GM19023 (cell line): ENCODE data around the gene OR1A1.
"Not testable (repeated sequence)": the region's sequence is repeated elsewhere in the genome, so short reads cannot be mapped to it uniquely, and the experiment has no call there.

Experiments used
- ATAC-seq: cut with Tn5 transposase; IDR thresholded peaks from one replicate; pipeline ENCODE4 v1.9.1; 2021; ENCODE audit warnings: mild to moderate bottlenecking, moderate library complexity; ENCODE audit not compliant: unreplicated experiment

Gene OR1A1, protein sequence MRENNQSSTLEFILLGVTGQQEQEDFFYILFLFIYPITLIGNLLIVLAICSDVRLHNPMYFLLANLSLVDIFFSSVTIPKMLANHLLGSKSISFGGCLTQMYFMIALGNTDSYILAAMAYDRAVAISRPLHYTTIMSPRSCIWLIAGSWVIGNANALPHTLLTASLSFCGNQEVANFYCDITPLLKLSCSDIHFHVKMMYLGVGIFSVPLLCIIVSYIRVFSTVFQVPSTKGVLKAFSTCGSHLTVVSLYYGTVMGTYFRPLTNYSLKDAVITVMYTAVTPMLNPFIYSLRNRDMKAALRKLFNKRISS

GRCh38 chr17:3207367-3207766 lies at the start of gene OR1A1:
Gene OR1A1, plus strand, starts transcription at chr17:3207667. Its CDS starts 7,954 bp downstream, at chr17:3215621.
- no peak for ATAC-seq

GRCh38 chr17:3167574-3167973 lies 39.9 kb upstream of the OR1A1 start:
- ATAC-seq: no peak

GRCh38 chr17:3189961-3190360 lies 17.5 kb upstream of the OR1A1 start:
- no peak for ATAC-seq

GRCh38 chr17:3197219-3197618 lies 10.2 kb upstream of the OR1A1 start, which contains the start of gene OR1A2:
Gene OR1A2, plus strand, starts transcription at chr17:3197519. Its CDS starts 0 bp downstream, at chr17:3197519.
- no peak for ATAC-seq

DNA sequence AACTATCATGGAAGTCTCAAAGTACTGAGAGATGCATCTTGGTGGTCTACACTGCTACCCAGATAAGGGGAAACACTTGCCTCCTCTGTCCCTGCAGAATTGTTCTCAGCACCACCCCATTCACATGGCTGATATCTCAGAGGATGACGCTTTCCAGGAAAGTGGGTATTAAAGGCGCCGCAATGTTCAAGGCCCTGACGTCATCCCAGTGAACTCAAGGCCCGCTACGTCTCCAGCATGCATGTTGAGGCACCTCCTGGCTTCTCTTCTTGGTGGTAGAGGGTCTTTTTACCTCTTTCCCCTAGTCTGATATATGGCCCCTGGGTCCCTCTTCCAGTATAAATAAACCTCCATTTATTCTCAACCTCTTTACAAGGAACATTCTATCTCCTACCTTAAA lies 1.0 kb downstream of the OR1A1 start:
- no peak for ATAC-seq

DNA sequence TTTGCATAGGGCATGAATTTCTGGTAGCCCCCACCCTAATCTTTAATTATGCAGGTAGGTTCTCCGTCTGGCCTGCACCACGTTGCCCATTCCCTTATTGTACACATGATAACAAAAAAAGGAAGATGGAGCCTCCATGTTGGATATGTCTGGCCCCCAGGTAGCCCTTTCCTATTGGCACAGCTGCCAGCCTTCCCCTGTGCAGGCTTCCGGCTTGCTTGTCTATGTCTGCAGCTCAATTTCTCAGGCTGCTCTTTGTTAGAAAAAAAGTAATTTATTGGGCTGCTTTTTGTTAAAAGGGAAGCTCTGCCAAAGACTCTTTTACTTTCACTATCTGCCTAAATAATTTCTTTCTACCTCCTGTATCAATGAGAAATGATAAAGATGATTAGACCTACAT lies 5.5 kb downstream of the OR1A1 start:
- no peak for ATAC-seq

DNA sequence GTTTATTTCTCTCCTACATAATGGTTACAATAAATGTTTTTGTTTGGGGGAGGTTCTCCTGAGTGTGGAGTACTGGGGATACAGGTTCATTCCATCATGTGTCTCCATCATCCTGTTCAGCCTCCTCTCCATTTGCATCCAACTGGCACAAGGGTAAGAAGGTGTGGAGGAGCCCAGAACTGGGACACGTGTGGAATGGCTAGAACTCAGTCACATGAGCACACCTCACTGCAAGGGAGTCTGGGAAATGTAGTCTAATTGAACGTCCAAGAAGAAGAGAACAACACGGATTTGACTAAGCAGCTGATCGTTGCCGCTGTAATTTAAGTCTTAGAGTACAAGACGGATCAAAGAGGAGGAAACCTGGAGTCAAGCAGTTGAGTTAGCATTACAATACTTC lies 6.1 kb downstream of the OR1A1 start:
- no peak for ATAC-seq

GRCh38 chr17:3219978-3220377 lies 12.5 kb downstream of the OR1A1 start:
- not testable (repeated sequence) for ATAC-seq

DNA sequence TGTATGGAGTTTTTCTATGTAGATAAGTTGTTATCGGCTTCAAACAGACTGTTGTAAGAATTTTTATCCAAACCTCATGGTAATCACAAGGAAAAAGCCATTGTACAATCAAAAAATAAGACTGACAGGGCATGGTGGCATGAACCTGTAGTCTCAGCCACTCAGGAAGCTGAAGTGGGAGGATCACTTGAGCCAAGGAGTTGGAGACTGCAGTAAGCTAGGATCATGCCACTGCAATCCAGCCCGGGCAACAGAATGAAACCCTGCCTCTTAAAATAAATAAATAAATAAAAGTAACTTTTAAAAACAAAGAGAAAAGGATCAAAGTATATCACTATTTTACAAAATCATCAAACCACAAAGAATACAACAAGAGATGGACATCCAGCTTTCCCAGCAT lies 14.4 kb downstream of the OR1A1 start:
- no peak for ATAC-seq

DNA sequence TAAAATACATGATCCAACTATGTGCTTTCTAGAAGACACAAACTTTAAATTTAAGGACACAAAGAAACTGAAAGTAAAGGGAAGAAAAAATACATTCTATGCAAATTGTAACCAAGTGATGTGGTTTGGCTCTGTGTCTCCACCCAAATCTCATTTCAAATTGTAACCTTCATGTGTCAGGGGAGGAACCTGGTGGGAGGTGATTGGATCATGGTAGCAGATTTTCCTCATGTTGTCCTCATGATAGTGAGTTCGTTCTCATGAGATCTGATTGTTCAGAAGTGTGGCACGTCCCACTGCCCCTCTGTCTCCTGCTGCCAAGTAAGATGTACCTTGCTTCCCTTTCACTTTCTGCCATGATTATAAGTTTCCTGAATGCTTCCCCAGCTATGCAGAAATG lies 15.0 kb downstream of the OR1A1 start:
- no peak for ATAC-seq

GRCh38 chr17:3224721-3225352 lies 17.4 kb downstream of the OR1A1 start:
- ATAC-seq: not testable (repeated sequence)

GRCh38 chr17:3232300-3232699 lies 24.8 kb downstream of the OR1A1 start:
- not testable (repeated sequence) for ATAC-seq

DNA sequence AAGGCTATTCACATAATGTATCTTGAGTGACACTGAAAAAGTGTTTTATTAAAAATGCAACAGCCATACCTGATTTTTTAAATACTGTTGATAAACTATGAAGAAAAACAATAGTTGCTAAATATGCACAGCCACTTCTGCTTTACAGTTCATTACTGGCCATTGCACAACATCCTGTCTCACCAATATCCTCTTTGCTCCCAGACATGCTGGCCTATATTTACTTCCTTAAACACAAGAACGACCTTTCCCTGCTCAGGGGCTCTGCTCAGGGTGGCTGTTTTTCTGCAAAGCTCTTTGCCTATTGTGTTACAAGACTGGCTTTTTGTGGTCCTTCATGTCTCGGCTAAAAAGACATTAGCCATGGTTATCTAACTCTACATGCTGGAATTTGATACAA lies 31.2 kb downstream of the OR1A1 start:
- not testable (repeated sequence) for ATAC-seq

GRCh38 chr17:3241044-3241443 lies 33.6 kb downstream of the OR1A1 start:
- ATAC-seq: not testable (repeated sequence)

DNA sequence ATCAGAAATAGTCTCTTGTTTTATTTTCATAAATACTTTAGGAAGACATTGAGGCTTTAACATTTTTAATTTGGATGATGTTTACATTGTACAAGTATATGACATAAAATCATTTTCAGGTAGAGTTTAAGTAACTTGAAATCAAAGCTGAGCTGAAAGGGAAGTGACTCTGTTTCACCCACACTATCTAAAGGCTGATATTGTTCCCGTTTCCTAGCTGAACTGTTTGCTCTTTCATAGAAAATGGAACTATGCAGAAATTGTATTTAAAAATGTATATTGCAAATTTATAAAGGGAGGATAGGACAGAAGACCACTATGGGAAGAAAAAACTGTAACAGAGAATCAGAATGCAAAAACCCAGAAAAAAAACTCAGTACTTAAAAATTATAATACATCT lies 37.4 kb downstream of the OR1A1 start:
- ATAC-seq: not testable (repeated sequence)

GRCh38 chr17:3249013-3249412 lies 41.5 kb downstream of the OR1A1 start:
- not testable (repeated sequence) for ATAC-seq

- ATAC-seq: no peak
Measured at GRCh38 chr17:3256575-3256974, 49.1 kb downstream of the OR1A1 start.

DNA sequence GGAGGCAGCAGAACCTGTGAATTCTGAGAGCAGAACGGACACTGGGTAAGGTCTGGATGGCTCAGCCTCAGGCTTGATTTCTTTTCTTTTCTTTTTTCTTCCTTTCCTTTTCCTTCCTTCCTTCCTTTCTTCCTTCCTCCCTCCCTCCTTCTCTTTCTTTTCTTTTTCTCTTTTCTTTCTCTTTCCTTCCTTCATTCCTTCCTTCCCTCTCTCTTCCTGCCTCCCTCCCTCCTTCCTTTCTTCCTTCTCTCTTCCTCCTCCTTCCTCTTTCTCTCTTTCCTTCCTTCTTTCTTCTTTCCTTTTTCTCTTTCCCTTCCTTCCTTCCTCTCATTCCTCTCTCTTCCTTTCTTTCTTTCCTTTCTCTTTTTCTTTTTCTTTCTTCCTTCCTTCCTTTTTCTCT lies 52.7 kb downstream of the OR1A1 start:
- no peak for ATAC-seq

DNA sequence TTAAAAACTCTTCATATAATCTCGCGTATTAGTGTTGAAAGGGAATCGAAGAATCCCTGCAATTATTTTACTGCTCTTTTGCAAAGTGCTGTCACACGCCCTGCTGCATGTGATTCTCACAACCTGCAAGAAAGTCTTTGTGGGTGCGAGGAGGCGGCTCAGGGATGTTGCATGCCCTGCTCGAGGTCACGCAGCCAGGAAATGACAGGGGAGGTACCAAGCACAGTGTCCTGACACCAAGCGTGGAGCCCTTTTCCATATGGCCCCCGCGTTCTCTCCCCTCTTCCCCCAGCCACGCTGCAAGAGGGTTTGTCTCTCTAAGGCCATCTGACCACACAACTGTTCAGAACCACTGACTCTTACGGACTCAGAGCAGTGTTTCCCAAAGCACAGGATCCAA lies 53.1 kb downstream of the OR1A1 start:
- ATAC-seq: no peak
